Heart left ventricle (tissue), 13 donors: Measurements from ENCODE around the gene ISG15.

Source experiments
- CTCF ChIP-seq, 12 donors: fragments of 200-600 bp; sonication (generic) in 4 of 12; IDR thresholded peaks; one replicate each; pipeline versions ENCODE4 v1.5.0 to v1.8.0; 2018 to 2022; ENCODE audit warnings: antibody characterized with exemption in 12 of 12, mild to moderate bottlenecking in 5 of 12
- POLR2A ChIP-seq, 2 donors: fragments of 450-650 bp; IDR thresholded peaks; one replicate each; pipeline ENCODE4 v1.6.1; 2017; ENCODE audit warnings: antibody characterized with exemption in 2 of 2, mild to moderate bottlenecking in 2 of 2, moderate library complexity in 2 of 2
- donor health status: ischemic (EF 13 %, LVEDD 7.1; RV severe dilation, severe dysfunction).
- donor health status: DM: no; HTN: yes; CAD: no.
- donor health status: DM: no; HTN: no; CAD: no.
- donor health status: ischemic (EF 25% LVEDD 6.9; RV normal size, moderate dysfunction).
- donor health status: ischemic (EF 25% LVEDD 5.7; RV mildly dilated, moderate dysfunction).
- donor health status: ischemic (EF 35%, LVEDD 5.7; RV mildly dilated, moderate dysfunction).
- donor health status: nonischemic (EF 11% LVEDD 7.7; RV severe dilation, severe dysfunction).
- donor health status: DM: yes; HTN: yes; CAD: no.
- donor health status: PGD.
- donor health status: ischemic (EF 29% LVEDD 5.4; RV normal size, mild dysfunction).
- donor health status: nonischemic (EF 23%, LVEDD 6.1; RV moderate dilation, normal function).

- TF ChIP-seq POLR2A (IDR thresholded peaks at IDR 0.05) (no peak), CTCF (IDR thresholded peaks at IDR 0.05) (no peak)
Measured at GRCh38 chr1:1033731-1034438, 20.6 kb downstream of the ISG15 start.
